SK-N-SH treated with all-trans-retinoic acid at 6 μM for 48 hours (cell line): ENCODE results near the gene ZFAND3.

Source experiments
- ESRRG ChIP-seq: fragments of 250-450 bp; sonication (Bioruptor Pico); IDR thresholded peaks from 2 replicates; pipeline ENCODE4 v1.6.1; 2021; ENCODE audit warnings: mild to moderate bottlenecking
- ISL1 ChIP-seq: fragments of 250-450 bp; sonication (Bioruptor Pico); IDR thresholded peaks from 2 replicates; pipeline ENCODE4 v2.1.2; 2022; ENCODE audit warnings: mild to moderate bottlenecking, moderate library complexity
- OSR1 ChIP-seq: fragments of 250-450 bp; sonication (Bioruptor Pico); IDR thresholded peaks from 2 replicates; pipeline ENCODE4 v1.8.0; 2022; ENCODE audit warnings: moderate library complexity, mild to moderate bottlenecking, inconsistent platforms
- ZFP3 ChIP-seq: fragments of 250-450 bp; sonication (Bioruptor Pico); IDR thresholded peaks from 2 replicates; pipeline ENCODE4 v1.5.0; 2020; ENCODE audit warnings: mild to moderate bottlenecking, moderate library complexity
- ZNF70 ChIP-seq: fragments of 450-650 bp; formaldehyde crosslinking; IDR thresholded peaks from 2 replicates; pipeline ENCODE4 v1.5.0; 2020; ENCODE audit warnings: mild to moderate bottlenecking, moderate library complexity

- no peak for TF ChIP-seq ESRRG (CRISPR knock-in tag)
- TF ChIP-seq OSR1 (CRISPR knock-in tag) = no peak
- TF ChIP-seq ZFP3 = no peak
- TF ChIP-seq ISL1 (CRISPR knock-in tag) = no peak
- no peak for TF ChIP-seq ZNF70 (CRISPR knock-in tag)
Observed at GRCh38 chr6:37783025-37783855, 36.3 kb upstream of the ZFAND3 start.
